NCI-H526 (cell line): Measurements from ENCODE around the gene ST8SIA4.
"Not testable (repeated sequence)": the region's sequence is repeated elsewhere in the genome, so short reads cannot be mapped to it uniquely, and the experiment has no call there.

Source experiments
- DNase-seq, 2 experiments: peaks; one replicate each; lab custom pipeline; 2025; lab: John Stamatoyannopoulos, UW

The ST8SIA4 gene

GRCh38 chr5:100828071-100828897 is 74.8 kb downstream of the ST8SIA4 start:
- DNase-seq: no peak

DNA sequence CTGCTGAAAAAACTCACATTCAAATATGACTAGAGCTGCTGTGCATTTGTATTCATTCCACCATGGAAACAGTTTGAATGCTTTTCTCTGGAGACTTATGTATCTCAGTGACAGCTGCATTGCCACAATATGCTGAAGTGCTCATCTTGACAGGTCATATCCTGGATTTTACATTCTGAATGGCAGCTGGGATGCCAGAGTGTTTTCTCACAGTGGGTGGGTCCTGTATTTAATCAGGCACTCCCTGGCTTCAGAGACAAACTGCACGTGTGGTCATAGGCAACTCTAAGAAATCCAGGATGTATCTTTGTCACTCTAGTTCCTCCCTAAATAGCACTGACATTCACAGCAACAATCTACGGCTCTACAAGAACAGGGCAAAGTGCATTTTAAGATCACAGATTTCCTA is 75.6 kb downstream of the ST8SIA4 start:
- no peak for DNase-seq

GRCh38 chr5:100826133-100826532 is 76.9 kb downstream of the ST8SIA4 start:
- DNase-seq: no peak

- no peak for DNase-seq
These were observed 78.4 kb downstream of the ST8SIA4 start for GRCh38 chr5:100824635-100825034.

GRCh38 chr5:100823812-100824211 is 79.3 kb downstream of the ST8SIA4 start:
- DNase-seq: no peak

- DNase-seq: no peak
These were observed 81.3 kb downstream of the ST8SIA4 start for GRCh38 chr5:100821751-100822150.

DNA sequence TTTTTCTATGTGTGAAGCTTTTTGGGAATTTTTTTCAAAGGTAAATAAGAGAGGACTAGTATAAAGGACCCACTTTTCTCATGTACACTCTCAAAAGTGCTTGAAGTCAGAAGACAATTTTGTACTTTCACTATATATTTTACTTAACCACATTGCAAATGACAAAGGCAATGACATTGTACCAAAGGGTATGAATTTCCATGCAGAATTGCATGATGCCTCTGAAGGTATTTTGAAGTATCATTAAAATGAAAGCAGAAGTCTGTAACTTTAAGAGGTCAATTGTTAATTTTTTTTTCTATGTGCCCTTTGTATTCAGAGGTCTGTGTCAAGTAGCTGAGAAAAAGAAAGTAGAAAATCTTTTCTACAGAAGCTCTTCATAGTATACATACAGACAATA is 84.7 kb downstream of the ST8SIA4 start:
- no peak for DNase-seq

DNA sequence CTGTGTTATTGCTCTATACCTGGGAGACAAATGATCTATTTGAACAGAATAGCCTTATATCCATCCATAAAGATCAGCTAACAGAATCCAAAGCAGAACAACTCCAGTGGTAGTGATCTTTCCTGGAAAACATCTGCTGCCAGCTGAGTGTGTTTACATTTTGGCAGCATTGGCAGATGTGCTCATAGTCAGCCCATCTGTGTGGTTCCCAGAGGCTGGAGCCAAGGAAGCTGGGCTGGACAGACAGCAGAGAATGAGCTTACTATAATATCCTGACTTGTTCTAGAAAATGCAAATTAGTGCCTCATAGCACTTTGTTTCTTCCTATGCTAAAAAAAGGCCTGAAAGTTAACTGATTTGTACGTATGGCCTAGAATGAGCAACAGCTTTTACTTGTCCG is 99.7 kb downstream of the ST8SIA4 start:
- no peak for DNase-seq

DNA sequence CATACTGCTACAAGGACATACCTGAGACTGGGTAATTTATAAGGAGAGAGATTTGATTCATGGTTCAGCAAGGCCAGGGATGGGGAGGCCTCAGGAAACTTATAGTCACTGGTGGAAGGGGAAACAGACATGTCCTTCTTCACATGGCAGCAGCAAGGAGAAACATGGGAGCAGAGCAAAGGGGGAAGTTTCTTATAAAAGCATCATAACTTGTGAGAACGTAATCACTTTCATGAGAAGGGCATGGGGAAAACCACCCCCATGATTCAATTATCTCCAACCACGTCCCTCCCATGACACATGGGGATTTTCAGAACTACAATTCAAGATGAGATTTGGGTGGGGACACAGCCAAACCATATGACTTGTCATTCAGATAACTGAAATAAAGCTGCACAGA is 100.9 kb downstream of the ST8SIA4 start:
- no peak for DNase-seq

- peak in 1 of 2 experiments; percentile 0 for DNase-seq
These were observed 102.5 kb downstream of the ST8SIA4 start for GRCh38 chr5:100800562-100800961.

DNA sequence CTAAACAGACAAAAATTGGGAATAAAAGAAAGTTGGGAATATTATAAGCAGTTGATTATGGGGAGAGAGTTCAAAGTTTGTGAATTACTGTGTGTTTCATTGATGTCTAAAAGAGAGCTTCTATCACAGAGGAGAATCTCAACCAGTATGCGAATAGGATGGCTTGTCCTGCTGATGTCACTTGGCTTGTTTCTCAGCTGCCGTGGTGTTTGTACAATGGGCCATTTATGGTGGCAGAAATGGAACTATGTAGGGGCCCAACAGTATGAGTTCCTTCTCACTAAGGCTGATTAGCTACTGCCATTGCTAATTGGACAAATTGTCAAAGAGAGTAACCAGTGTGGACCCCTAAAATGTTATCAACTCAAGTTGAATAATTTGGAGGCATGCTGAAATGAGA is 103.9 kb downstream of the ST8SIA4 start:
- no peak for DNase-seq

GRCh38 chr5:100797861-100798260 is 105.2 kb downstream of the ST8SIA4 start:
- DNase-seq: no peak

- DNase-seq: no peak
These were observed 106.2 kb downstream of the ST8SIA4 start for GRCh38 chr5:100796851-100797250.

DNA sequence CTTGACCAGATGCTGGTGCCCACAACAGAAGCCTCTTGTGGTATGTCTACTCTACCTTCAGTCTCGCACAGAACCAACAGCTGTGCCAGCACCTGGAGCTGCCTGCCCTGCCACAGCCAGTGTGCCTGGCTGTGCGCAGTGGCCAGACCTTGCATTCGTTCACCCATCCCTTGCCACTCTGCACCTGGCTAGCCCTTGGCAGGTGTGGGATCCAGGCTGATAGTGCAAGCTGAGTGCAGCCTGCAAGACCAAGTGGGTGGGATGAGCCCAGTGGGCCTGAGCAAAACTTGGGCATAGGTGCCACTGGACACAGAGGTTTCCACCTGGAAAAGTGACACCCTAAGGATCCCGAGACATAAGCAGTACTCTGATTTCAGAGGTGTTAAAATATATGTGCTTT is 108.2 kb downstream of the ST8SIA4 start:
- DNase-seq: no peak

DNA sequence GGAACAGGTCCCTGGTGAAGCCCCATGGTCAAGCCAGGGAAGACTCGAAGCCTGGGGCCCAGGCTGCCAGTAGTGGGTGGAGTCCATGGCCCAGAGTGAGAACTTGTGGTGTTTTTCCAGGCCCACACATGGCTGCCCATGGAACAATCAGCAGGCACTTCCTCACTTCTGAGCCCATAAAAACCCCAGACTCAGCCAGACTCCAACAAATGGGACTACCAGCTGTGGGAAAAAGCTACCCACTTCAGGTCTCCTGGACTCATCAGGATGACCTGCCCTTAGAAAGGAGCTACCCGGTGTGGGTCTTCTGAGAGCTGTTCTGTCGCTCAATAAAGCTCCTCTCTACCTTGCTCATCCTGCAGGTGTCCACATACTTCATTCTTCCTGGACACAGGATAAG is 108.9 kb downstream of the ST8SIA4 start:
- no peak for DNase-seq

DNA sequence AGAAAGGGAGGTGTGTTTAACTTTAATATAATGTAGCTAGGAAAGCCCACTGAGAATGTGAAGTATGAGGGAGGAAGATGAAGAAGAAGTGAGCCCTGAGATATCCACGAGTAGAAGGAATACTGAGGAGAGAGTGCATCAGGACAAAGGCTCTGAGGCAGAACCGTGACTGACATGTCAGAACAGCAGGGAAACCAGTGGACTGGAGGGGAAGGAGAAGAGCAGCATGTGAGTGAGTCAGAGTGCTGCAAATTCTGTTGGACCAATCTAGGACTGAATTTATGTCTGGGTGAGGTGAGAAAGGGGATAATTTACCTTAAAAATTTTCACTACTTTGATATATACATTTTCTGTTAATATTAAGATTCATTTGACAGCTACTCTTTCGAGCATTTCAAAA is 110.3 kb downstream of the ST8SIA4 start:
- no peak for DNase-seq

- DNase-seq: no peak
These were observed 111.7 kb downstream of the ST8SIA4 start for GRCh38 chr5:100791391-100791790.

DNA sequence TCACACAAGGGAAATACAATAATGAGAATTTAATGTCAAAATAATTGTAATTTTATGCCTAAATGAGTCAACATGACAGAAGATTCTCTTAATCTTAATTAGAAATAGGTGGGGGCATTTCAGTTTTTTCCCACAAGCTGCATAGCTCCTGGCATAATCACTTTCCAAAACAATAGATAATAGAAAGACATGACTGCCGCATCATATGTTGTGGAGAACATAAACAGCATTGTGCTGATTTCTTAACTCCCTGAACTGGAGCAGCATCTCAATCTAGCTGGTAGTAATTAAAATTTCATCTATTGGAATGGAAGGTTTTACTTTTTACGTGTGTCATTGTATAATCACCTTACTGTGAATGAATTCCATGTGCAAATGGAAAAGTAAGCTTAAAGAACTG is 112.1 kb downstream of the ST8SIA4 start:
- DNase-seq: no peak

GRCh38 chr5:100790170-100790665 is 112.9 kb downstream of the ST8SIA4 start:
- DNase-seq: no peak

DNA sequence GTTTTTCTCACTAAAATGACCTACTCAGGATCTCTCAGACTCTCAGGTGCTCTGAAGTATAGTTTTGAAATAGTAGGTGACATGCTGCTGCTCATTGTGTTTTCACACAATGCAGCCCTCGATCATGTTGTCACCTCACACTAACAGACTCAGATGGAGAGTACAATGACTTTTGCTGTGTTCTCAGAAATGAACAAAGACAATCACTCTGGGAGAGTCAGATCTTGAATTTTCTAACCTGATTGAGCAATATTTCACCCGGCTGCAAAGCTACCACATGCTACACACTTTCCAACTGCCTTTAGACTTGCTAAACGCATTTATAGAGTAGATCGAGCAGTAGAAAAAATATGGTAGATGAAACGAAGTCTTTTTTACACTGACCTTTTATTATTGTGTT is 113.4 kb downstream of the ST8SIA4 start:
- DNase-seq: no peak

- DNase-seq: no peak
These were observed 114.7 kb downstream of the ST8SIA4 start for GRCh38 chr5:100788417-100788816.

DNA sequence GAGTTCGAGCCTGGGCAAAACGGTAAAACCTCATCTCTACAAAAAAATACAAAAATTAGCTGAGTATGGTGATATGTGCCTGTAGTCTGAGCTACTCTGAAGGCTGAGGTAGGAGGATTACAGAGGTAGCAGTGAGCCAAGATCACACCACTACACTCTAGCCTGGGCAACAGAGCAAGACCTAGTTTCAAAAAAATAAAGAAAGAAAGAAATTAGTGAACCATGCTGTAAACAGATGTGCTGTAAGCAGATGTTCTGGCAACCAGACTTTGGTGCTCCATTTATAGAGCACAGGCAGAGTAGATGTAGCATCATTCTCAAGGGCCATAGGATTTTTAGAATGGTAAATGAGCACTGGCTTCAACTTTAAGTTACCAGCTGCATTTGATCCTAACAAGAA is 115.4 kb downstream of the ST8SIA4 start:
- no peak for DNase-seq

DNA sequence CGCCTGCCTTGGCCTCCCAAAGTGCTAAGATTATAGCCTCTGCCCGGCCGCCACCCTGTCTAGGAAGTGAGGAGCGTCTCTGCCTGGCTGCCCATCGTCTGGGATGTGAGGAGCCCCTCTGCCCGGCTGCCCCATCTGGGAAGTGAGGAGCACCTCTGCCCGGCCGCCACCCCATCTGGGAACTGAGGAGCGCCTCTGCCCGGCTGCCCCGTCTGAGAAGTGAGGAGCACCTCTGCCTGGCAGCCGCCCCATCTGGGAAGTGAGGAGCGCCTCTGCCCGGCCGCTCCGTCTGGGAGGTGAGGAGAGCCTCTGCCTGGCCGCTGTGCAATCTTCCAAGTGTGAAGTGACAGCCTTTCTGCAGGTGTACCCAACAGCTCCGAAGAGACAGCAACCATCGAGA is 117.5 kb downstream of the ST8SIA4 start:
- DNase-seq: not testable (repeated sequence)

DNA sequence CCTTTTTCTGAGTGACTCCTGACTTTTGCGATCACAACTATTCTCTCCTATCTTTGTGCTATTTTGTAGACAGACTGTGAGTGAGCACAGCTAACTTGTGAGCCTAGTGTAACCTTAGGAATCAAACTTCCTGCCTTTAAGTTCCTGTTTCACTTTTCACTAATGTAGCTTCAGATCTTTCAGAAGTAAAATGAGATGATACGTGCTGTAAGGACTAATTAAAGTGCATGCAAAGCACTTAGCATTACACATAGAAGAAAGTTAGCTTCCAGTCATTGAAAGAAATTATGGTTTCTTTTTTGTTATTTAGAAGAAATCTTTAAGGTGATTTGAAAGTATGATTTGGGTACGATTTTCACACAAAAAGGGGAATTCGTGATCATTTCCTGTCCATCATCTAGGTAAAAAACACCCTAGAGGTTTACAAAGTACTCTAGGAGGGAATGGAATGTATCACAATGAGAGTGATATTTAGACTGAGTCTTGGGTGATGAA is 122.7 kb downstream of the ST8SIA4 start:
- no peak for DNase-seq
